TTC549 (cell line): ENCODE data around the gene ZMIZ1.
"Not testable (repeated sequence)": the region's sequence is repeated elsewhere in the genome, so short reads cannot be mapped to it uniquely, and the experiment has no call there.

Experiments used
- FAIRE-seq: peaks from 2 replicates; lab custom pipeline; 2012; peaks lifted over from hg19 to GRCh38; lab: Jason Lieb, UNC

The ZMIZ1 gene

DNA sequence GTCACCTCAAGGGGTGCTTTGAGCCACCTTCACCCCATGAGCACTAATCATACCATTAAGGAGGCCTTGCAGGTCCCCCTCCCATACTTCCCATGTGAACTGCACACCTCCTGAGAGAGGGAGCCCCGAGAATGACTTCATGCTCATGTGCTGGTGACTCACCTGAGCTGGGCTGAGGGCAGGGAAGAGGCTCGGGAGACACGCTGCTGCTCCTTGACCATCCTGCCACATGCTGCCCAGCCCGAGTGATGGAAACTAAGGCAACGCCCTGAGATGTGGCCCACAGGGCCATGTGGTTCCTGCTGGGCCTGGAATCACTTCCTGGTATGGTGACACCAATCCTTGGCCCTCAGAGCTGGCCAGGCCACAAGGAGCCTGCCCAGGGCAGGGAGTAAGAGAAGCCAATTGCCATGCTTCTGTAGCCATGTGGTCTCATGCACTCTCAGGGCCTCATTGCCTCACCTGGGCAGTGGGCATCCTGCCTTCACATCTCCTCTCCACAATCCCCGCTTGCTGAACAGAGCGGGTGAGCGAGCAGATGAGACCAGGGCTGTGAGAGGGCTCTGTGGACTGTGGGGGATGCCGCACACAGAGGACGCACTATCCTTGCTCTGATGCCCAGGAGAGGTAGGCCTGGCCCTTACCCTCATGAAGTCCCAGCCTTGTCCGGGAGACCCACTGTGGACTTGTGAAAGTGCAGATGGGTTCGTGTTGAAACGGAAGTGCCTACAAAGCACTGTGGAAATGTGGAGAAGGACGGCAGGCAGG lies 260.2 kb downstream of the ZMIZ1 start:
- FAIRE-seq = no peak

DNA sequence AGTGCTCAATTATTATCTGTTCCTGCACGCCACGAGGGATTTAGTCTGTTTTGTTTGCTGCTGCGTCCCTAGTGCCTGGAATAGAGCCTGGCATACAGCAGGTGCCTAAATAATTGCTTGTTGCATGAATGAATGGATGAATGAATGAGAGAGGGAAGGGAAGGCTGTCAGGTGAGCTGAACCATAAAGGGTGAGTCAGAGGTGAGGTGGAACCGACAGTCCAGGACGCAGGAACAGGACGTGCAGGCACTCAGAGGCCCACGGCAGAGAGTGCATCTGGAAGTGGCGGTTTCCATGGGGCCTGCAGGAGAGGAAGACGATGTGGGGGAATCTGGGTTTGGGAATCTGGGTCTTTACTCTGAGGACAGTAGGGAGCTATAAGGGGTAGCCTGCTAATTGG lies 260.8 kb downstream of the ZMIZ1 start:
- FAIRE-seq = no peak

DNA sequence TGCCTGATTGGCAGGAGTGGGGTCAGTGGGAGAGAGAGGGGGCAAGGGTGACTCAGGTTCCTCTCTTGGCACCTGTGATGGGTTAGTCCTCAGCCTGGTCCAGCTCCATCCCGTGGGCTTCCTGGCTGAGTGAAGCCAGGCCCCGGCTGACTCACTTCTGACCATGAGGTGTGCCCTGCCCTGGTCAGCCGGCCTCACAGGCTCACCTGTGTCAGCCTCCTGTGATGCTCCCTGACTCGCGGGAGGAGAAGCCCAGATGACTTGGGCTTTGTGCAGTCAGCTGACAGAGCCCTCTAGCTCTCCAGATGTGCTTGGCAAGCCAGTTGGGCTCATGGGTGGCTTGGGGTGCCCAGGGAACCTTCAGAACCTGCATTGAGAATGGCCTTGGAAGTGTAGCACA lies 262.5 kb downstream of the ZMIZ1 start:
- no peak for FAIRE-seq

DNA sequence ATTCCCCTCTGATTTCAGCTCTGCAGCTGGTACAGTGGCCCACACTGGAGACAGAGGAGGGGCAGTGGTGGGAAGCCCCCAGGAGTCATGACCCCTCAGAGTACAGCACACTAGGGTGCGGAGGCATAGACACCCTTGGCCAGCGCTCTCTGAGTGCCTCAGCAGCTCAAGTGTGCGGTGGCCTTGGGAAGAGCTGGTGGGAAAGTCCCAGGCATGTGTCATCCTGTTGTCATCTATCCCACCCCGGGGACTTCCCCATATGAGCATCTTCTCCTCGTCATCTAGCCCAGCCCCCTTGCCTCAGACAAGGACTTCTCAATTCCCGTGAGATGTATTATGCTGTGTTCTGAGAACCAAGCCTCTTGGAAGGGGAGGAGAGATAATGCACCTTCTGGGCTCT lies 262.9 kb downstream of the ZMIZ1 start:
- FAIRE-seq = no peak

DNA sequence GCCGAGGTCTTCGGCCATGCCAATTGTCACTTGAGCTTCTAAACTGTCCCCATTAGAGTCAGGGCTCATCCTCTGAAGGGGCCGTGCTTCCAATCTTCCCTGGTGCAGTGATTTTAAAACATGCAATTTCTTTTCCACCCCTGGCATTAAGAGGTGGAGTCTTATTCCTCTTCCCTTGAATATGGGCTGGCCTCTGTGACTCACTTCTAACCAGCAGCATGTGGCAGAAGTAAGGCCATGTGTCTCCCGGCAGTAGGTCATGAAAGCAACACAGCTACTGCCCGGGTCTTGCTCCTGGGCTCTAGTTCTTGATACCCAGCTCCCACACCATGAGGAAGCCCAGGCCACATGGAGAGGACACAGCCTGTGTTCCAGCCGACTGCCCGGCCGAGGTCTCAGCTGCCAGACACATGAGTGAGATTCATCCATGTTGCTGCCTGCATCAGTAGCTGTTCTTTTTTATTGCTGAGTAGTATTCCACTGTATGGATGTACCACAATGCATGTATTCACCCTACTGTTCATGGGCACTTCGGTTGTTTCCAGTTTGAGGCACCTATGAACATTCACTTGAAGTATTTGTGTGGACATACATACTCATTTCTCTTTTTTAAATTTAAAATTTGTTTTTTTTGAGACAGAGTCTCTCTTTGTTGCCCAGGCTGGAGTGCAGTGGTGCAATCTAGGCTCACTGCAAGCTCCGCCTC lies 264.0 kb downstream of the ZMIZ1 start:
- FAIRE-seq = not testable (repeated sequence)

DNA sequence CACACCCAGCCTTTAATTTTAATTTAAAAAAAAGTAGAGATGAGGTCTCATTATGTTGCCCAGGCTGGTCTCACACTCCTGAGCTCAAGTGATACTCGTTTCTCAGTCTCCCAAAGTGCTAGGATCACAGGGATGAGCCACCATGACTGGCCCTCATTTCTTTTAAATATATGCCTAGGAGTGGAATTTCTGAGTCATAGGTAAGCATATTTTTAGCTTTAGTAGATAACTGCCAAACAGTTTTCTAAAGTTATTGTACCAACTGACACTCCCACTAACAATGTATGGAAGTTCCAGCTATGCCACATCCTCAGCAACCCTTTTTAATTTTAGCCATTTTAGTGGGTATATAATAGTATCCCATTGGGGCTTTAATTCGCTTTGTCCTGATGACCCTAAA lies 264.7 kb downstream of the ZMIZ1 start:
- no peak for FAIRE-seq

DNA sequence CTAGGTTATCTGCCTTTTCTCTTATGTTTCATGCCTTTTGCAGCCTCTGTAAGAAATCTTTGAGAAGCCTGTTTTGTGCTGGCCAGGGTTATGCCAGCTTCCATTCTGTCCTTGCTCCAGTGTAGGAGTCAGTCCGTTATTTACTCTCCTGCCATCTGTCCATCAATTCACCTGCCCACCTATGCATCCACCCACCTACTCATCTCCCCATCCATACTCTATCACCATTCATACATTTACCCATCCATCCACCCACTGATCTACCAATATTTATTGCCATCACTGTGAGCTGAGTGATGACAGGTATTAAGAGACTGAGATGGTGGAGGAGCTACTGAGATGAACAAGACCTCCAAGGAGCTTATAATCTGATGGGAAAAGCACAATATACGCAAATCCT lies 265.8 kb downstream of the ZMIZ1 start:
- FAIRE-seq = no peak

DNA sequence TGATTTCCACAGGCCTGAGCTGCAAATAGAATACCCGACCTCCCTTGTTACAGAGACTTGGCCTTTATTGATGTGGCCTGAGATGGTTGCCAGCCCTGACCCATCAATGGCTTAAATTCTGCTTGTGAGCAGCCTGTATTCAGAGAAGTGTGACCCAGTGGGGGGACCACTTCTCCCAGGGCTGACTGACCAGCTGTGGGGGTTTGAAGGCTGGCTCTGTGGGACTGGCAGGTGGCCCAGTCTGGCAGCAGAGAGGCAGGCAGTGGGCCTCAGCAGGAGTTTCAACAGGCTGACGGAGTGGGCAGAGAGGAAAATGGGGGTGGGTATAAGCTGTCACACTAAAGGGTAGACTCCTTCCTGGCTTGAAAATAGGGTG lies 266.3 kb downstream of the ZMIZ1 start:
- no peak for FAIRE-seq

DNA sequence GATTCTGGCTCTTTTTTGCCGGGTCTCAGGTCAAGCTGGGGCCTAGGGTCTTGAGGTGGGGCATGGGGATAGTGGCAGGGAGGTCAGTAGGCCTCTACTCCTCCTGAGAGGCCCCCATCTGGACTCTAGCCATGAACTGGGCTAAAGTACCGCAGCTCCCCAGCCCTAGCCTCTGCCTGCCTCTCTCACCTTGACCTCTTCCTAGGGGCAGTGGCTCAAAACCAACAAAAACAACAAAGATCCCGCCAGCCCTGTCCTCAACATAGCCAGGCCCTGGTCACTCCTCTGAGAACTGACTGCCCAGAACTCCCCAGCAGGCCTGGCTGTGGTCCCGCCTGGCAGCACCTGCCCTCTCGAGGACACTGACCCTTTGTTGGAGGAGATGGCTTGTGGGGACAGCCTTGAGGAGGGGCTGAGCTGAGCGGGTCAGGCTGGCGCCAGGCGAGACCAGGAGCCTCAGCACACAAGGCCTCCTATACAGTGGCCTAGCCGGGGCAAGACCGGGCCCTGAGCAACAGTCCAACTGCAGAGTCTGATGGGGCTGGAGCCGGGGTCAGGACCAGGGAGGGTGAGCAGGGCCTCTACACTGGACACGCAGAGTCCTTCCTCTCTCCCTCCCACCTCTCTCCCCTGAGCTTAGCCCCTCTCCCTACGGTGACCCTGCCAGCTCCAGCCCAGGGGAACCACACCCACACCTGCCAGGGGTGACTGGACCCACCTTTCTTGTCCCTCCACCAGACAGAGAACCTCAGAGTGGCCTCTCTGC lies 266.9 kb downstream of the ZMIZ1 start:
- no peak for FAIRE-seq

DNA sequence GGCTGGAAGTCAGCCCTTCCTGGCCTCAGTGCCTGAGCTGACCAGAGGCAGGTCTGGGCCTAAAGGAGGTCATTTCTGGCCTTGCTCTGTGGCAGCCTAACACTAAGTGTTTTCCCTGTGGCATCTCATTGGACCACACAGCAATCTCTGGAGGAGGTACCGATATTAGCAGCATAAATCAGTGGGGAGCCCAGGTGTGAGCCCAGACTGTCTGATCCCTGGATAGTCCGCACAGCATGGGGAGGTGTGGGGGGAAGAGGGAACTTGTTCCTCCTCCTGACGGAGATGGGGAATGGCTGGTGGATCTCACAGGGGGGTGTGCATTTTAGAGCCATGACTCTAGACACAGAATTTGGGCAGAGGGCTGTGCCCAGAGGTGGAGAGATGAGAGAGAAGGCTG lies 267.5 kb downstream of the ZMIZ1 start:
- FAIRE-seq = no peak

DNA sequence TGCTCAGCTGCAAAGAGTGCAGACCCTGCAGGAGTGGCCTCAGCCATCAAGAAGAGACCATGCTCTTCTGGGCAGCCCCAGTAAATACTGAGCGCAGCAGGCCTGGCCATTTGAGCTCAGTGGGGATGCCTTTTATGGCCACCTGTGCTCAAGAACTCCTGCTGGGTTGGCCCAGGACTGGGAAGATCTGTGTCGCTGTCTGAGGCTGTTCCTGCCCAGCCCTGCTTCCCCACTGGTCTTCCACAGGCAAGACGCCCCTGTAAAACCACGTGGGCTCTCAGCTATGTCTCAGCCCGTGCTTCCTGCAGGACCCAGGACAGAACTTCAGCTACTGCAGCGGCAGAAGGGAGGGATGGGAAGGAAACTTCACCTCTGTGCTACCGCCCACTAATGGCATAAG lies 268.0 kb downstream of the ZMIZ1 start:
- no peak for FAIRE-seq

DNA sequence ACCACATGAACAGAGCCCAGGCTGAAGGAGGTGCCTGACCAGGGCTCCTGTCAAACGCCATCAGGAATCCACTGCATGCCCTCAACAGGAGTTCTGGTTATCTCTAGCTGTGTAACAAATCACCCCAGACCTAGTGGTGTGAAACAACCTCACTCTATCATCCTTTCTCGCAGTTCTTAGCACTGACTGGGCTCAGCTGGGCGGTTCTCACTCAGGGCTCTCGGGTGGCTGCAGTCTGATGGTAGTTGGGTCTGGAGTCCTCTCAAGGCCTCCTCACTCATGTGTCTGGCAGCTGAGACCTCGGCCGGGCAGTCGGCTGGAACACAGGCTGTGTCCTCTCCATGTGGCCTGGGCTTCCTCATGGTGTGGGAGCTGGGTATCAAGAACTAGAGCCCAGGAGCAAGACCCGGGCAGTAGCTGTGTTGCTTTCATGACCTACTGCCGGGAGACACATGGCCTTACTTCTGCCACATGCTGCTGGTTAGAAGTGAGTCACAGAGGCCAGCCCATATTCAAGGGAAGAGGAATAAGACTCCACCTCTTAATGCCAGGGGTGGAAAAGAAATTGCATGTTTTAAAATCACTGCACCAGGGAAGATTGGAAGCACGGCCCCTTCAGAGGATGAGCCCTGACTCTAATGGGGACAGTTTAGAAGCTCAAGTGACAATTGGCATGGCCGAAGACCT lies 269.2 kb downstream of the ZMIZ1 start:
- FAIRE-seq = not testable (repeated sequence)

DNA sequence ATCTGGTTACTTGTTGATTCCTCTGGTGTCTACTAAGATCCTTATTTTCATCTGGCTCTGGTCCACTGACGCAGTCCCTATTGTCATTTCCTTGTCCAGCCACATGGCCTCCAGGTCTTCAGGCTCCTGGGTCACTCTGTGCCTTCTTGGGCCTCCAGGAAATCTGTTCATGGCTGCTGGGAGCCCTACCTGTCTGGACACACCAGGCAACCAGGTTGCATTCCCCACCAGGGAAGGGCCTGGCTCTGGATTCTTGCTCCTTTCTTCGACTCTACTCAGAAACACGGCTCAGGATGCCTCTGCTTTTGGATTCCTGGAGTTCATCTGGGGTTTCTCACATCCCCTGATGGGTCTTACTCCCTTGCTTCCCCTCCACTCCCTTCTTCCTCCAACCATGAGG lies 270.5 kb downstream of the ZMIZ1 start:
- no peak for FAIRE-seq

DNA sequence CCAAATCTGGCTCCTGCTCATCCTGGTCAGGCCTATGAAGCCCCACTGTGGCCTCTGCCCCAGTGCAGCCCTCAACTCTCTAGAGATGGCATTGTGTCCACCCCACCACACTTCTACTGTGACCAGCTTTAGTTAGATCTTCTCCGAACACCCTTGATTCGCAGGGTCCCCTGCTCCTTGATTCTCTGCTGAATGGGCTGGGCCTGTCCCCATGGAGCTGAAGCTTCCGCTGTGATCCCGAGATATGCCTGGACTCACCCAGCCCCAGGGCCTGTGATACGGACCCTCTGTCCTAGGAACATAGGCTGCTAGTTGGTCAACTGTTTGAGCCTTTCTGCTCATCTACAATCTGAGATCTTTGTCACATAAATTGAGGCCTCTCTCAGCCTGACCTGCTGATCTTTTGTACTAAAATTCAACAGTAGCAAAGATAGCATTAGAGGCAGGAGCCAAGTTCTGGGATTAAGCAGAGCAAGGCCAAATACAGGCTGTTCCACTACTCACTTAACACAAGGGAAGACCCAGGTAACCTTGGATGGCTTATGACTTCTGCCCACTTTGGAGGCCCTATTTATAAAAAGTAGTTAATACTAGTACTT lies 272.0 kb downstream of the ZMIZ1 start:
- no peak for FAIRE-seq

DNA sequence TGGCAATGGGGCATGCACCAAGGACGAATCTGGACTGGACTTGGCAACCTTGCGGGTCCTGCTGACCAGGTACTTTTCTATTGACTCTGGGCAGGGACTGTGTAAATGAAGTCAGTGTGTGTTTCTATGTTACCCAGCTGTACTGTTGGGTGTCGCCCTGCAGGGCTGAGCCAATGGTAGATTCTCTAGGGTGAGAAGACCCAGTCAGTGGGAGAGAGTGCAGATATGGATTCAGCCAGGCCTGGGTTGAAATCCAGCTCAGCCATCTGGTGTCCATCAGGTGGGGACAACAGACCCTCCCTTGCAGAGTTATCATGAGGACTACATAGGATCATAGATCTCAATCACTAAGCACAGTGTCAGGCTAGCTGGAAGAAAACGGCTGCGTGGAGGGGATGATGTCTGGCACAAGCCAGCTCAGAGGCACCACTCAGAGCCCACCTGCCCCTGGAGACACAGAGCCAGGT lies 273.6 kb downstream of the ZMIZ1 start:
- no peak for FAIRE-seq

DNA sequence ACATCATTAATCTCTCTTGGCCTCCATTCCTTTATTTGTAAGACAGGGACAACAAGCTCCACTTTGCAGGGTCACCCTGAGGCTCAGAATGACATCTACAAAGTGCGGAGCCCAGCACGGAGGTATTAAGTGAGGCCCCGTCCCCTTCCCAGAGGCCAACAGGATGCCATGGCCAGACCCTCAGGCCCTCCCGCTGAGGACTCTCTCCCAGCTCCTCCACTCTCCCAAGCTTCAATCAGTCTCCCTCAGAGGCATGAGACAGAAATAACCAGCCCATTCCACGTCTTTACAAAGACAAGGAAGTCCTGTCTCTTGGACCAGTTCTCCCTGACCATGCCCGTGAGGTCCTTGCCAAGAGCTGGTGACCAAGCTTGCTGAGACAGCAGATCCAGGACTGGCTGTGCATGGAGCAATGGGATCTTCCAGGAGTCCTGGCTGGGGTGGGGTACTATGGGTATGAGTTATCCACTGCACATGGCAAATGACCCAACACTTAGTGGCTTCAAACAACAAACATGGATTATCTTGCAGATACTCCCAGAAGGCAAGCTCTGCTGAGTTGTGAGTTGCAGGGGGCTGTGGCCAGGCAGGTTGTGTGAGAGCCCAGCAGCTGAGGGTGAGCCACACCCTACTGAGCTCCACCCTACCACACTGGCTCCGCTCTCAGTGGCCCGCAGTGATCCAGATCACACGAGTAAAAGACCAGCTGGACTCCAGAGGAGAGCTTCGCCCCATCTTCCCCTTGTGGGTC lies 274.2 kb downstream of the ZMIZ1 start:
- no peak for FAIRE-seq

DNA sequence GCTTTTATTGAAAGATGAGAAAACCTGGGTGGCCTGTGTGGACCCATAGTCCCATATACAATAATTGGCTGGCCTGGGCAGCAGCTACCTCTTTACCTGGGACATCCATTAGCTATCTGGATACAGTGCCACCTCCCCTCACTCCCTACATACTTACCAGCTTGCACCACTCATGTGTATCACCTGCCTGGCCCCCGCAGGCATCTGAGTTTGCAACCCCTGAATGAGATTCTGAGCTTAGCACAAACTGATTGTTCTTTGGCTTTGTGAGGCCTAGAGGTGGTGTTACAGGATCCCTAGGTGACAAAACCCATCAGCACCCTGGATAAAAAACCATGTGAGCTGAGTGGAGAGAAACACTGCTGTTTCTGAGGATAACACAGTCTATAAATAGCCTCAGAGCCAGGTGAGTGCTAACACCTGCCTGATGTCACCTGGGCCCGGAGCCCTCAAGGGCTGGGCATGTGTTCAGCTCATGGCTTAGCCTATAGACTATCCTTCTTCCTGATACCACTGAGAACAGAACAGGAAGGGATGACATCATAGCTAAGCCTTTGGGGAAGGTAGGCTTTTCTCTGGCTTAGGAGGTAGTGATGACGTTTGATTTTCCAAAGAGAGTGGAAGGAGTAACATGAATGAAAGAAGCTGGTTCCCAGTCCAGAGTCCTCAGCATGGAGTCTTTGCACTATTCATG lies 275.9 kb downstream of the ZMIZ1 start:
- FAIRE-seq = no peak

DNA sequence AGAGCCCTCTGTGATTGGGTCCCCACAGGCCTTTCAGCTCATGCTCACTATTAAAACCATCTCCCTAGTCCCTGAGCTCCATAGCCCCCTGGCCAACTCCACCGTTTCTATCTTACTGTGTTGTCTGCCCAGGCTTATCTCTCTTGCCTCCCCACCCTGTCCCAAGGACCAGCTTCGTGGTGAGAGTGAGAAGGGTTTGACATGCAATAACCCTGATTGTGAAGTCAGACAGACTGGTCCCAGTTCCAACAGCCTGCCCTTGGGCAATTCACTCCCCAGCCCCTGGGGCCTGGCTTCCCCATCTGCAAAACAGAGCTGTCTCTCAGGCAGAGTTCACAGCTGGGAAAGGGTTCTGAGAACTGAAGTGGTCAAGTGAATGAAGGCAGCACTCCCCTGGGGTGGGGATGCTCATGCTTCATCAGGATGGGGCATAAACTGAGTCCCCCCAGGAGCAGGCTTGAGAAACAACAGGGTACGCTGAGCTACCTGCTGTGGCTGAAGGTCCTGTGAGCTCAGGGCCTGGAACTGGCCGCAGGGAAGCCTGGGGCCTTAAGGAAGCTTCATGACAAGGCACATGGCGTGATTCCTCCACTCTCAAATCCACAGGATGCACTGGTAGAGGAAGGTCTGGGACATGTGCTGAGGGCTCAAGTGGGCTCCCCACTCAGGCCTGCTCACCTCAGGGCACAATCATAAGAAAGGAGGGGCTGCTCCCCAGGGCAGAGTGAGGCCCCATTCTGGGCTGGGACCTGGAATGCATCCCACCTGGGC lies 276.7 kb downstream of the ZMIZ1 start:
- no peak for FAIRE-seq

DNA sequence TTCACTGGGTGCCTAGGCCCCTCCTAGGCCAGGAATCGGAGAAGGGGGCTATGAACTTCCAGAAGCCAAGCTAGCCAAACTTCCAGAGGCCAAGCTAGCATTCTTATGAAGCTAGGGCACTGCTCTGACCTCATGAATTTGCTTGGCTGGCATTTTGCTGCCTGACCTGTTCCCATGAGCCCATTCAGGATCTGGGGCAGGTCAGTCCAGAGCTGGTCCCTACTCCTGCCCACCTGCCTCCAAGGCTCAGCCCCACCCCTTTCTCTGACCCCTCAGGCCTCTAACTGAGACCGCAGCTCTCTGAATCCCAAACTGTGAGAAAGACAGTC lies 277.2 kb downstream of the ZMIZ1 start:
- no peak for FAIRE-seq
